NCI-H1092 treated with DMSO at 0.1 percent for 48 hours (cell line): ENCODE measurements around the gene LCE7A.

Experiments
- DNase-seq: peaks from one replicate; lab custom pipeline; 2025; lab: John Stamatoyannopoulos, UW

The LCE7A gene

GRCh38 chr1:152880316-152880715, 20.5 kb downstream of the LCE7A start:
- no peak for DNase-seq

- DNase-seq: no peak
These were observed 21.1 kb downstream of the LCE7A start for GRCh38 chr1:152880907-152881306.

GRCh38 chr1:152884085-152884484, 24.3 kb downstream of the LCE7A start:
- DNase-seq: no peak

DNA sequence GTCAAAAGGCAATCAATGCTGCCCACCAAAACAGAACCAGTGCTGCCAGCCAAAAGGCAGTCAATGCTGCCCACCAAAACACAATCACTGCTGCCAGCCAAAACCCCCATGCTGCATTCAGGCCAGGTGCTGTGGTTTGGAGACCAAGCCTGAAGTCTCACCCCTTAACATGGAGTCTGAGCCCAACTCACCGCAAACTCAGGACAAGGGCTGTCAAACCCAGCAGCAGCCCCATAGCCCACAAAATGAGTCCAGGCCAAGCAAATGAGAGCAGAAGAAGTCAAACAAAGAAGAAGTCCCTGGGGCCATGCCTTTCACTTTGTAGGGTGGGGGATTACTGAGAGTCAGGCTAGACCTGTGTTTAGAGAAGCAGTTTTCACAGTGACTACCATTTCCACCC, 24.7 kb downstream of the LCE7A start:
- no peak for DNase-seq

- no peak for DNase-seq
These were observed 25.3 kb downstream of the LCE7A start for GRCh38 chr1:152884966-152885624.

- DNase-seq: no peak
These were observed 26.3 kb downstream of the LCE7A start for GRCh38 chr1:152886085-152886484.

- DNase-seq: no peak
These were observed 27.1 kb downstream of the LCE7A start for GRCh38 chr1:152886758-152887409.

- no peak for DNase-seq
These were observed 28.3 kb downstream of the LCE7A start for GRCh38 chr1:152888126-152888525.

GRCh38 chr1:152899027-152899426, 39.2 kb downstream of the LCE7A start:
- no peak for DNase-seq

DNA sequence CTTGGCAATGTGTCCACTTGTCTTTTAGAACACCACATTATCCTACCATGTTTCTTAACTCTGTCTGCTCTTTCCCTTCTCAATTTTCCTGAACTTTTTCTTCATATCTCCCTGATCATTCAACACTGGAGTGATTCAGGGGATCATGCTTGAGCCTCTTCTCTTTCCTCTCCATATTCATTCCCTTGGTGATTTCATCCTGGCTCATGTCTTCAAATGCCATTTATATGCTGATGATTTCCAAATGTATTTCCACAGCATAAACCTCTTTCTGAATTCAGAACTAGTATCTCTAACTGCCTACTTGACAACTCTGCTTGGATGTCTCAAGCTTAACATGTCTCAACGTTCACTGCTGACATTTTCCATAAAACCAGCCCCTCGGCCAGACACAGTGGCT, 40.1 kb downstream of the LCE7A start:
- DNase-seq: no peak

GRCh38 chr1:152901631-152902030, 41.8 kb downstream of the LCE7A start:
- no peak for DNase-seq

- DNase-seq: no peak
These were observed 42.8 kb downstream of the LCE7A start for GRCh38 chr1:152902636-152903035.

DNA sequence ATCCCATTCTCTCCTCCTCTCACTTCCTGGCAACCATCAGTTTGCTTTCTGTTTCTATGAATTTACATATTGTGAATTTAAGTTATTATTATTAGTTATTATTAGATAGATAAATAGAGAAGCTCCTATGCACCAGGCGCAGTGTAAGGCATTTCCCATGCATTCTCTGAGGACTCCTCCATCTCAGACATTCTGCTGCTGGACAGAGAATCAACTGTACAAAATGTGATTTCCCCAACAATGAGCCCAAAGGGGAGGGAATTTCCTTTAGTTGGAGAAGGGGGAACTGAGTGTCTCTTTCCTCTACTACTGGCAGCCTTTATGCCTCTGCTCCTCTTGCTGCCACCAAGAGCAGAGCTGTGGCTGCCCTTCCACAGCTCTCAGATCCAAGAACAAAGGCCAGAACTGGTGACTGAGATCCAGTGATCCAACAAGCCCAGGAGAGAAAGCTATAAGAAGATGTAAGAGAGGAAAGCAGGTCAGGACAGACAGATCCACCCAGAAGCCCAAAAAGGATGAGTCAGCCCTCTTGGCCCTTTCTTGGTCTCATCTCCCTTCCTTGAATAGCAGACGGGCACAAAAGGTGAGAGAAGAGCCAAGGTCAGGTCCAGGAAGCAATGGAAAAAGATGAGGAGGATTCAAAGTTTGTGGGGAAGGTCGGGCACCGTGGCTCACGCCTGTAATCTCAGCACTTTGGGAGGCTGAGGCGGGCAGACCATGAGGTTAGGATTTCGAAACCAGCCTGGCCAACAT, 45.1 kb downstream of the LCE7A start:
- no peak for DNase-seq

DNA sequence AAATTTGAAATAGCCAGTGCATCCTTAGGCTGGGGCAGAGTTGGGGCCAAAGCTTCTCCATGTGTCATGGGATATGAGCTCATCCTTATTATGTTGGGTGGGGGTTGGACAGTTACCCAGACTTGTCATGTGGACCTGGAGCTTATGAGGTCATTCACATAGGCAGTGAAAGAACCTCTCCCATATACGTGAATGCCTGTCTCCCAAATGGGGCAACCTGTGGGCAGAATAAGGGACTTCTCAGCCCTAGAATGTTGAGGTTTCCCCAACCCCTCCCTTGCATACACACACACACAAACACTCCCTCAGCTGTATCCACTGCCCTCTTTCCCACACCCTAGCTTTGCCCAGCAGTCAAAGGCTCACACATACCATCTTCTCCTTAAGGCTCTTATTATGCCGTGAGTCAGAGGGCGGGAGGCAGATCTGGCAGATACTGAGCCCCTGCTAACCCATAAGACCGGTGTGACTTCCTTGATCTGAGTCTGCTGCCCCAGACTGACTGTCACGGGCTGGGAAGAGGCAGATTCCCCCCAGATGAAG, 46.3 kb downstream of the LCE7A start:
- DNase-seq: no peak

- DNase-seq: no peak
These were observed 48.1 kb downstream of the LCE7A start, which contains the start of gene IVL for GRCh38 chr1:152907686-152908601. Gene IVL, plus strand, starts transcription at chr1:152908546. Its CDS starts 1,252 bp downstream, at chr1:152909798.

- no peak for DNase-seq
These were observed 49.4 kb downstream of the LCE7A start for GRCh38 chr1:152909206-152909605.
